HepG2 (cell line): ENCODE results near the gene METAP1. TPM values are rescaled to one million over a fixed set of nuclear protein-coding genes. Genes with fewer than 3 reads are reported as not detected.

Source experiments
- SMARCC2 ChIP-seq: fragments of 450-650 bp; IDR thresholded peaks from 2 replicates; pipeline ENCODE4 v1.6.1; 2017; ENCODE audit warnings: antibody characterized with exemption, mild to moderate bottlenecking
- ZNF709 ChIP-seq: sonication (generic); formaldehyde crosslinking; IDR thresholded peaks from 2 replicates; pipeline ENCODE4 v1.5.0; 2020; ENCODE audit warnings: mild to moderate bottlenecking, missing genetic modification reagents
- ZNF75D ChIP-seq: sonication (generic); formaldehyde crosslinking; IDR thresholded peaks from 2 replicates; pipeline ENCODE4 v1.8.1; 2023; ENCODE audit warnings: missing genetic modification reagents, mild to moderate bottlenecking, borderline replicate concordance
- polyA plus RNA-seq, 8 experiments: library from polyadenylated mRNA; depleted of rRNA in 3 of 8; stranded (reverse) in 7 of 8; unstranded in 1 of 8; fragments of >200 nt; fragmentation: Illumina TruSeq in 4 of 8; extraction: Trizol in 4 of 8; gene quantifications; 2 replicates each; pipeline versions ENCODE4 v1.2.1 to v1.2.3, GENCODE V29; 2011 to 2016; ENCODE audit warnings: low read depth in 4 of 8, missing spikeins in 1 of 8, mixed read lengths in 1 of 8; ENCODE audit not compliant: insufficient read depth in 1 of 8
- total RNA-seq, 5 experiments: library from RNA; depleted of rRNA; stranded (reverse); fragments of >200 nt; fragmentation: Illumina TruSeq; extraction: Trizol; gene quantifications; 2 replicates each; pipeline ENCODE4 v1.2.3, GENCODE V29; 2016; ENCODE audit warnings: low read depth in 1 of 5
- TF ChIP-seq, protein P1 (sequence below): IDR thresholded peaks from 2 replicates; pipeline ENCODE4 v1.4.0; 2020; ENCODE audit warnings: mild to moderate bottlenecking, missing genetic modification reagents
- TF ChIP-seq, protein P2 (sequence below): sonication (generic); formaldehyde crosslinking; IDR thresholded peaks from 2 replicates; pipeline ENCODE4 v1.5.0; 2020; ENCODE audit warnings: mild to moderate bottlenecking, missing genetic modification reagents, borderline replicate concordance

METAP1 gene
- total and polyA plus RNA-seq, 2 of the 13 experiments (the other 11 are each of a cell fraction or from before 2014, with no cell fraction given) = 44.9 to 53.5 TPM

- TF ChIP-seq, protein P1, sequence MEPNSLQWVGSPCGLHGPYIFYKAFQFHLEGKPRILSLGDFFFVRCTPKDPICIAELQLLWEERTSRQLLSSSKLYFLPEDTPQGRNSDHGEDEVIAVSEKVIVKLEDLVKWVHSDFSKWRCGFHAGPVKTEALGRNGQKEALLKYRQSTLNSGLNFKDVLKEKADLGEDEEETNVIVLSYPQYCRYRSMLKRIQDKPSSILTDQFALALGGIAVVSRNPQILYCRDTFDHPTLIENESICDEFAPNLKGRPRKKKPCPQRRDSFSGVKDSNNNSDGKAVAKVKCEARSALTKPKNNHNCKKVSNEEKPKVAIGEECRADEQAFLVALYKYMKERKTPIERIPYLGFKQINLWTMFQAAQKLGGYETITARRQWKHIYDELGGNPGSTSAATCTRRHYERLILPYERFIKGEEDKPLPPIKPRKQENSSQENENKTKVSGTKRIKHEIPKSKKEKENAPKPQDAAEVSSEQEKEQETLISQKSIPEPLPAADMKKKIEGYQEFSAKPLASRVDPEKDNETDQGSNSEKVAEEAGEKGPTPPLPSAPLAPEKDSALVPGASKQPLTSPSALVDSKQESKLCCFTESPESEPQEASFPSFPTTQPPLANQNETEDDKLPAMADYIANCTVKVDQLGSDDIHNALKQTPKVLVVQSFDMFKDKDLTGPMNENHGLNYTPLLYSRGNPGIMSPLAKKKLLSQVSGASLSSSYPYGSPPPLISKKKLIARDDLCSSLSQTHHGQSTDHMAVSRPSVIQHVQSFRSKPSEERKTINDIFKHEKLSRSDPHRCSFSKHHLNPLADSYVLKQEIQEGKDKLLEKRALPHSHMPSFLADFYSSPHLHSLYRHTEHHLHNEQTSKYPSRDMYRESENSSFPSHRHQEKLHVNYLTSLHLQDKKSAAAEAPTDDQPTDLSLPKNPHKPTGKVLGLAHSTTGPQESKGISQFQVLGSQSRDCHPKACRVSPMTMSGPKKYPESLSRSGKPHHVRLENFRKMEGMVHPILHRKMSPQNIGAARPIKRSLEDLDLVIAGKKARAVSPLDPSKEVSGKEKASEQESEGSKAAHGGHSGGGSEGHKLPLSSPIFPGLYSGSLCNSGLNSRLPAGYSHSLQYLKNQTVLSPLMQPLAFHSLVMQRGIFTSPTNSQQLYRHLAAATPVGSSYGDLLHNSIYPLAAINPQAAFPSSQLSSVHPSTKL (CRISPR knock-in tag) = peak; percentile 23; the same call in 1 of the 2 replicates
- TF ChIP-seq ZNF709 (CRISPR knock-in tag) (no peak), ZNF75D (CRISPR knock-in tag) (no peak), SMARCC2 (no peak)
- TF ChIP-seq, protein P2, sequence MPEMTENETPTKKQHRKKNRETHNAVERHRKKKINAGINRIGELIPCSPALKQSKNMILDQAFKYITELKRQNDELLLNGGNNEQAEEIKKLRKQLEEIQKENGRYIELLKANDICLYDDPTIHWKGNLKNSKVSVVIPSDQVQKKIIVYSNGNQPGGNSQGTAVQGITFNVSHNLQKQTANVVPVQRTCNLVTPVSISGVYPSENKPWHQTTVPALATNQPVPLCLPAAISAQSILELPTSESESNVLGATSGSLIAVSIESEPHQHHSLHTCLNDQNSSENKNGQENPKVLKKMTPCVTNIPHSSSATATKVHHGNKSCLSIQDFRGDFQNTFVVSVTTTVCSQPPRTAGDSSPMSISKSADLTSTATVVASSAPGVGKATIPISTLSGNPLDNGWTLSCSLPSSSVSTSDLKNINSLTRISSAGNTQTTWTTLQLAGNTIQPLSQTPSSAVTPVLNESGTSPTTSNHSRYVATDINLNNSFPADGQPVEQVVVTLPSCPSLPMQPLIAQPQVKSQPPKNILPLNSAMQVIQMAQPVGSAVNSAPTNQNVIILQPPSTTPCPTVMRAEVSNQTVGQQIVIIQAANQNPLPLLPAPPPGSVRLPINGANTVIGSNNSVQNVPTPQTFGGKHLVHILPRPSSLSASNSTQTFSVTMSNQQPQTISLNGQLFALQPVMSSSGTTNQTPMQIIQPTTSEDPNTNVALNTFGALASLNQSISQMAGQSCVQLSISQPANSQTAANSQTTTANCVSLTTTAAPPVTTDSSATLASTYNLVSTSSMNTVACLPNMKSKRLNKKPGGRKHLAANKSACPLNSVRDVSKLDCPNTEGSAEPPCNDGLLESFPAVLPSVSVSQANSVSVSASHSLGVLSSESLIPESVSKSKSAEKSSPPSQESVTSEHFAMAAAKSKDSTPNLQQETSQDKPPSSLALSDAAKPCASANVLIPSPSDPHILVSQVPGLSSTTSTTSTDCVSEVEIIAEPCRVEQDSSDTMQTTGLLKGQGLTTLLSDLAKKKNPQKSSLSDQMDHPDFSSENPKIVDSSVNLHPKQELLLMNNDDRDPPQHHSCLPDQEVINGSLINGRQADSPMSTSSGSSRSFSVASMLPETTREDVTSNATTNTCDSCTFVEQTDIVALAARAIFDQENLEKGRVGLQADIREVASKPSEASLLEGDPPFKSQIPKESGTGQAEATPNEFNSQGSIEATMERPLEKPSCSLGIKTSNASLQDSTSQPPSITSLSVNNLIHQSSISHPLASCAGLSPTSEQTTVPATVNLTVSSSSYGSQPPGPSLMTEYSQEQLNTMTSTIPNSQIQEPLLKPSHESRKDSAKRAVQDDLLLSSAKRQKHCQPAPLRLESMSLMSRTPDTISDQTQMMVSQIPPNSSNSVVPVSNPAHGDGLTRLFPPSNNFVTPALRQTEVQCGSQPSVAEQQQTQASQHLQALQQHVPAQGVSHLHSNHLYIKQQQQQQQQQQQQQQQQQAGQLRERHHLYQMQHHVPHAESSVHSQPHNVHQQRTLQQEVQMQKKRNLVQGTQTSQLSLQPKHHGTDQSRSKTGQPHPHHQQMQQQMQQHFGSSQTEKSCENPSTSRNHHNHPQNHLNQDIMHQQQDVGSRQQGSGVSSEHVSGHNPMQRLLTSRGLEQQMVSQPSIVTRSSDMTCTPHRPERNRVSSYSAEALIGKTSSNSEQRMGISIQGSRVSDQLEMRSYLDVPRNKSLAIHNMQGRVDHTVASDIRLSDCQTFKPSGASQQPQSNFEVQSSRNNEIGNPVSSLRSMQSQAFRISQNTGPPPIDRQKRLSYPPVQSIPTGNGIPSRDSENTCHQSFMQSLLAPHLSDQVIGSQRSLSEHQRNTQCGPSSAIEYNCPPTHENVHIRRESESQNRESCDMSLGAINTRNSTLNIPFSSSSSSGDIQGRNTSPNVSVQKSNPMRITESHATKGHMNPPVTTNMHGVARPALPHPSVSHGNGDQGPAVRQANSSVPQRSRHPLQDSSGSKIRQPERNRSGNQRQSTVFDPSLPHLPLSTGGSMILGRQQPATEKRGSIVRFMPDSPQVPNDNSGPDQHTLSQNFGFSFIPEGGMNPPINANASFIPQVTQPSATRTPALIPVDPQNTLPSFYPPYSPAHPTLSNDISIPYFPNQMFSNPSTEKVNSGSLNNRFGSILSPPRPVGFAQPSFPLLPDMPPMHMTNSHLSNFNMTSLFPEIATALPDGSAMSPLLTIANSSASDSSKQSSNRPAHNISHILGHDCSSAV (CRISPR knock-in tag) = no peak
These were observed 32.7 kb downstream of the METAP1 start (continued) for GRCh38 chr4:99028187-99028586.
